Astrocyte (in vitro differentiated cells and primary cell): Measurements from ENCODE around the gene AIFM3.

Source experiments
- CTCF ChIP-seq: IDR thresholded peaks from 2 replicates; pipeline ENCODE4 v1.5.1; 2011; ENCODE audit warnings: low read depth, mild to moderate bottlenecking, inconsistent platforms, low read length, moderate library complexity; ENCODE audit not compliant: insufficient read depth
- EZH2 ChIP-seq: IDR thresholded peaks from 2 replicates; pipeline ENCODE4 v1.6.1; 2012; ENCODE audit warnings: mild to moderate bottlenecking, low read length, inconsistent platforms; ENCODE audit not compliant: insufficient read depth

- no peak for TF ChIP-seq CTCF
- TF ChIP-seq EZH2: no peak
Measured at GRCh38 chr22:21028277-21029251, 61.5 kb downstream of the AIFM3 start.
